GM12878 (cell line): ENCODE results near the gene PIEZO2. TPM values are rescaled to one million over a fixed set of nuclear protein-coding genes. Genes with fewer than 3 reads are reported as not detected.

Source experiments
- ATAC-seq: fragments of 200-7000 bp; cut with Tn5 transposase; 3 replicates; pipeline ENCODE4 v1.9.1; 2020; ENCODE audit warnings: mild to moderate bottlenecking, moderate library complexity
- BruUV-seq: library from RNA; stranded (reverse); fragments of 400-500 nt; replicated peaks from 2 replicates; lab custom pipeline; 2021; lab: Mats Ljungman, UMichigan
- CTCF ChIA-PET: fragments of 300-600 bp; sonication (Branson Sonifier 250); formaldehyde crosslinking; extraction: SDS; loops from one replicate; lab custom pipeline; 2021; ENCODE audit warnings: inconsistent platforms; lab: Yijun Ruan, JAX
- POLR2A ChIA-PET: fragments of 350-600 bp; formaldehyde crosslinking; extraction: SDS; loops from one replicate; lab custom pipeline; 2021; ENCODE audit warnings: inconsistent platforms; lab: Charles Lee
- RAD21 ChIA-PET: fragments of 300-600 bp; sonication (Branson Sonifier 250); formaldehyde crosslinking; loops from one replicate; lab custom pipeline; 2023; ENCODE audit warnings: antibody characterized with exemption; ENCODE audit not compliant: unreplicated experiment; lab: Charles Lee
- SMC1A ChIA-PET: fragments of 300-600 bp; sonication (Branson Sonifier 250); formaldehyde crosslinking; loops from one replicate; lab custom pipeline; 2023; ENCODE audit not compliant: unreplicated experiment, uncharacterized antibody; lab: Charles Lee
- DNase-seq: peaks from one replicate; pipeline ENCODE4 v3.0.0-alpha.2; 2011; ENCODE audit warnings: low read depth, low spot score
- FAIRE-seq: peaks from 3 replicates; lab custom pipeline; 2011; peaks lifted over from hg19 to GRCh38; lab: Jason Lieb, UNC
- H2AFZ ChIP-seq: 2 replicates; pipeline ENCODE4 v1.6.0; 2011; ENCODE audit warnings: low read depth, low read length, control low read depth; ENCODE audit not compliant: control insufficient read depth
- H3K27ac ChIP-seq: 2 replicates; pipeline ENCODE4 v1.5.1; 2011; ENCODE audit warnings: control low read depth; ENCODE audit not compliant: control insufficient read depth, insufficient read depth
- H3K27me3 ChIP-seq, 2 experiments: replicated peaks in 1 of 2; 2 replicates each; pipeline versions ENCODE4 v1.6.0 to v1.6.1; 2011; ENCODE audit warnings: low read length in 1 of 2; ENCODE audit not compliant: control insufficient read depth in 2 of 2, insufficient read depth in 2 of 2
- H3K36me3 ChIP-seq, 2 experiments: 2 replicates each; pipeline ENCODE4 v1.5.1; 2011; ENCODE audit warnings: low read length in 1 of 2; ENCODE audit not compliant: control insufficient read depth in 2 of 2, insufficient read depth in 2 of 2
- H3K4me1 ChIP-seq: 2 replicates; pipeline ENCODE4 v1.6.1; 2011; ENCODE audit warnings: mild to moderate bottlenecking, low read length, moderate library complexity, mixed read lengths; ENCODE audit not compliant: control insufficient read depth, insufficient read depth
- H3K4me2 ChIP-seq: 2 replicates; pipeline ENCODE4 v1.6.0; 2011; ENCODE audit warnings: control low read depth; ENCODE audit not compliant: control insufficient read depth, insufficient read depth
- H3K4me3 ChIP-seq: fragments of 200-600 bp; sonication (generic); 2 replicates; pipeline ENCODE4 v1.5.1; 2016
- H3K79me2 ChIP-seq: 2 replicates; pipeline ENCODE4 v1.6.0; 2011; ENCODE audit warnings: low read length; ENCODE audit not compliant: control insufficient read depth, insufficient read depth
- H3K9ac ChIP-seq: 2 replicates; pipeline ENCODE4 v1.8.0; 2011; ENCODE audit warnings: low read length, control low read depth, mixed read lengths; ENCODE audit not compliant: control insufficient read depth, insufficient read depth
- H3K9me3 ChIP-seq: replicated peaks from 3 replicates; pipeline ENCODE4 v1.5.1; 2011; ENCODE audit warnings: mild to moderate bottlenecking, low read length; ENCODE audit not compliant: control insufficient read depth, insufficient read depth
- H4K20me1 ChIP-seq: 2 replicates; pipeline ENCODE4 v1.6.0; 2011; ENCODE audit not compliant: control insufficient read depth, insufficient read depth
- ATF7 ChIP-seq: fragments of 450-650 bp; IDR thresholded peaks from 2 replicates; pipeline ENCODE4 v1.6.1; 2016; ENCODE audit warnings: low read depth, mild to moderate bottlenecking
- BACH1 ChIP-seq: fragments of 450-650 bp; IDR thresholded peaks from 2 replicates; pipeline ENCODE4 v1.6.1; 2017; ENCODE audit warnings: mild to moderate bottlenecking, borderline replicate concordance
- BCL11A ChIP-seq: IDR thresholded peaks from 2 replicates; pipeline ENCODE4 v1.6.1; 2011; ENCODE audit warnings: low read depth, low read length
- DPF2 ChIP-seq: fragments of 450-650 bp; IDR thresholded peaks from 2 replicates; pipeline ENCODE4 v1.6.1; 2017; ENCODE audit warnings: mild to moderate bottlenecking
- TARDBP ChIP-seq: IDR thresholded peaks from 2 replicates; pipeline ENCODE4 v1.6.1; 2016; ENCODE audit warnings: borderline replicate concordance
- WGBS: methylation state at CpG from one replicate; pipeline ENCODE4 v1.1.6; 2016; ENCODE audit warnings: low lambda C conversion rate; ENCODE audit not compliant: insufficient replicate concordance, insufficient coverage; ENCODE audit errors: missing lambda C conversion rate; 5-methylcytosine and 5-hydroxymethylcytosine counted together
- in situ Hi-C: fragments of 300-500 bp; cut with MboI; formaldehyde crosslinking; loops from 9 replicates; pipeline ENCODE4 v1.14.3; 2018; ENCODE audit warnings: mixed read lengths
- intact Hi-C: fragments of 100-400 bp; cut with micrococcal nuclease; formaldehyde crosslinking; loops from one replicate; pipeline ENCODE4 v1.14.2; 2022; ENCODE audit not compliant: unreplicated experiment
- polyA plus RNA-seq, 11 experiments: library from polyadenylated mRNA; depleted of rRNA in 4 of 11; unstranded in 6 of 11; stranded (reverse) in 5 of 11; fragments of >200 nt; fragmentation: Nextera tagmentation in 4 of 11; fragmentation: Illumina TruSeq in 1 of 11; extraction: Ambion mirVana in 4 of 11; extraction: Trizol in 1 of 11; gene quantifications; 1 replicate in 1 of 11; 2 replicates in 10 of 11; pipeline versions ENCODE4 v1.2.1 to v1.2.3, GENCODE V29; 2011 to 2016; ENCODE audit warnings: inconsistent platforms in 2 of 11, missing spikeins in 2 of 11, low read depth in 1 of 11
- total RNA-seq, 4 experiments: library from RNA; depleted of rRNA in 3 of 4; stranded (reverse); fragments of >200 nt in 3 of 4; fragmentation: Illumina TruSeq in 1 of 4; extraction: Trizol in 1 of 4; gene quantifications; 2 replicates each; pipeline versions ENCODE4 v1.2.1 to v1.2.3, GENCODE V29; 2013 to 2021

PIEZO2 gene
- total and polyA plus RNA-seq, 10 of the 15 experiments (the other 5 are each of a cell fraction or from before 2014, with no cell fraction given): 6.7 to 42.3 (median 27.4) TPM

DNA sequence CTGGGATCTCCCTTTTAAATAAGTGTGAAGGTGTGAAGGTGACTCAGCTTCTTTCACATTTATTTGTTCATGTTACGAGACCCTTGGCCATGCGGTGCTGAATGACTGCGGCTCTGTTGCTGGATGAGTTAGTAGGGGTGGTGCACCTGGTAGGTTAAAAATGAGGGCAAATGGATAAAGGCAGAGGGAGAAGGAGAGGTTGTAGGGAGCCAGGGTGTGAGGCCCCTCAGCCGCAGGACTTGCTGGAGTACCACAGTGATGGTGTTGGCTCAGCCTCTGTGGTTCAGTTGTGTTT lies 459.4 kb downstream of the PIEZO2 start:
- no peak for FAIRE-seq
- H3K79me2 ChIP-seq: no peaks in the 10 kb centered on the region
- ChIA-PET CTCF (interaction anchor here (1.2 kb wide), 1 partner anchor 9 kb away, joined by 3 read pairs; no protein-coding TSS in a partner anchor), RAD21 (interaction anchor here (0.6 to 1.3 kb wide), 2 partner anchors 29 to 719 kb away, joined by 3 read pairs; no protein-coding TSS in a partner anchor), SMC1A (interaction anchor here (1.4 kb wide), 1 partner anchor 10 kb away, joined by 3 read pairs; no protein-coding TSS in a partner anchor), POLR2A (no interaction called here)
- peaks cover 0 to 5% of the 10 kb centered on the region in 2 experiments; a peak in 3 of 4 replicates for H3K36me3 ChIP-seq
- no peak overlapping the region; the same call in 1 of the 2 replicates for H2AFZ ChIP-seq
- H3K27me3 ChIP-seq: no peaks in the 10 kb centered on the region
- DNase-seq: no peak
- H4K20me1 ChIP-seq: no peaks in the 10 kb centered on the region
- H3K9me3 ChIP-seq: no peaks in the 10 kb centered on the region; the same call in 2 of the 3 replicates
- ATAC-seq: peak; percentile 16
- intact Hi-C loops (no loop called here), in situ Hi-C loops (no loop called here)
- TF ChIP-seq BACH1 (peak; percentile 57; the same call in 1 of the 2 replicates), BCL11A (no peak)
- H3K9ac ChIP-seq: no peak overlapping the region
- 49% methylated on average over 3 of the region's 4 CpGs for WGBS
- H3K4me2 ChIP-seq: no peak overlapping the region
- no TSS peak for BruUV-seq
- H3K27ac ChIP-seq: no peak overlapping the region
- no peak overlapping the region for H3K4me3 ChIP-seq
- no peaks in the 10 kb centered on the region; the same call in 1 of the 2 replicates for H3K4me1 ChIP-seq

- ChIA-PET POLR2A (no interaction called here), SMC1A (interaction anchor here (1.4 kb wide), 1 partner anchor 10 kb away, joined by 3 read pairs; no protein-coding TSS in a partner anchor), CTCF (interaction anchor here (1.2 kb wide), 1 partner anchor 9 kb away, joined by 3 read pairs; no protein-coding TSS in a partner anchor), RAD21 (interaction anchor here (0.6 to 1.3 kb wide), 2 partner anchors 28 to 718 kb away, joined by 3 read pairs; no protein-coding TSS in a partner anchor)
- Histone ChIP-seq H3K4me3 (no peak overlapping the region), H3K4me1 (no peaks in the 10 kb centered on the region; the same call in 1 of the 2 replicates), H3K36me3 (peaks cover 0 to 5% of the 10 kb centered on the region in 2 experiments; a peak in 3 of 4 replicates), H3K27ac (peak overlapping the region; percentile 6; the same call in 1 of the 2 replicates), H3K9me3 (no peaks in the 10 kb centered on the region; the same call in 2 of the 3 replicates), H3K27me3 (no peaks in the 10 kb centered on the region), H2AFZ (no peak overlapping the region; the same call in 1 of the 2 replicates), H3K79me2 (no peaks in the 10 kb centered on the region), H3K4me2 (no peak overlapping the region), H3K9ac (no peak overlapping the region), H4K20me1 (no peaks in the 10 kb centered on the region)
- FAIRE-seq (no peak), ATAC-seq (no peak), DNase-seq (no peak)
- in situ Hi-C loops: no loop called here
- TF ChIP-seq DPF2: 0 out of 2 replicates have a peak, but pooled peaks have one; percentile 19
- 0 out of 2 replicates have a peak, but pooled peaks have one; percentile 30 for TF ChIP-seq ATF7
- TF ChIP-seq TARDBP: no peak
- WGBS: 42% methylated on average over 12 of the region's 12 CpGs
- intact Hi-C loops: loop anchor here (10.0 kb wide), 1 partner anchor 125 kb away; no protein-coding TSS in a partner anchor
- no TSS peak for BruUV-seq
Measured at GRCh38 chr18:10689236-10690034, 459.9 kb downstream of the PIEZO2 start.
